ENCODE results near the gene ERBB3. TPM values are rescaled to one million over a fixed set of nuclear protein-coding genes. Genes with fewer than 3 reads are reported as not detected.

ERBB3 gene
- polyA plus RNA-seq, 1 of the 3 experiments (the other 2 are of a cell fraction), result 1.4 TPM

GRCh38 chr12:56086096-56086495, 6.1 kb downstream of the ERBB3 start (continued):
- no peak for TF ChIP-seq USF2 (IDR thresholded peaks at IDR 0.05; ENCODE audit: borderline replicate concordance, low read depth, low read length)
- no peak for TF ChIP-seq TCF12 (IDR thresholded peaks at IDR 0.05)

- Histone ChIP-seq H3K4me2 (no peak overlapping the region), H3K79me2 (ENCODE audit: insufficient read depth) (no peaks in the 10 kb centered on the region), H3K27me3 (ENCODE audit: insufficient read depth) (no peaks in the 10 kb centered on the region), H3K9ac (no peak overlapping the region), H4K20me1 (ENCODE audit: insufficient read depth) (no peaks in the 10 kb centered on the region), H3K4me3 (ENCODE audit: low read depth in 2 of 2, low read length in 1 of 2) (no peak overlapping the region), H3K27ac (ENCODE audit: low read depth in 2 of 2, low read length in 1 of 2) (no peak overlapping the region), H3K4me1 (ENCODE audit: control insufficient read depth in 1 of 2, insufficient read depth in 2 of 2, low read depth in 1 of 2, low read length in 1 of 2) (no peaks in the 10 kb centered on the region), H3K9me3 (no peaks in the 10 kb centered on the region), H3K36me3 (replicated peaks in 1 of 2; ENCODE audit: control insufficient read depth in 1 of 2, insufficient read depth in 2 of 2, low read length in 1 of 2) (no peaks in the 10 kb centered on the region), H3K9me2 (no peaks in the 10 kb centered on the region), H2AFZ (ENCODE audit: low read depth) (no peak overlapping the region), H3F3A (replicated peaks; ENCODE audit: insufficient read depth) (no peaks in the 10 kb centered on the region)
- ChIA-PET CTCF (interaction anchor here (2.8 kb wide), 1 partner anchor 18 kb away, joined by 7 read pairs; the partner anchor contains the start of gene PA2G4), POLR2A (no interaction called here)
- DNase-seq, result no peak
- WGBS (ENCODE audit: low lambda C conversion rate), result 83% methylated on average over 6 of the region's 6 CpGs
- TF ChIP-seq RFX5 (IDR thresholded peaks at IDR 0.05; ENCODE audit: low read length), result no peak
- no peak for TF ChIP-seq POLR2AphosphoS5 (IDR thresholded peaks at IDR 0.05; ENCODE audit: low read depth, low read length)
- TF ChIP-seq GABPA (IDR thresholded peaks at IDR 0.05; ENCODE audit: low read depth), result no peak
- TF ChIP-seq TCF12 (IDR thresholded peaks at IDR 0.05), result no peak
- TF ChIP-seq CHD2 (IDR thresholded peaks at IDR 0.05; ENCODE audit: low read length, partially characterized antibody), result no peak
- TF ChIP-seq NFIC (IDR thresholded peaks at IDR 0.05; ENCODE audit: borderline replicate concordance), result no peak
- no peak for TF ChIP-seq ZBTB33 (IDR thresholded peaks at IDR 0.05; ENCODE audit: borderline replicate concordance, low read depth)
- no peak for TF ChIP-seq REST (IDR thresholded peaks at IDR 0.05; ENCODE audit: low read depth, low read length)
- no peak for TF ChIP-seq RAD21 (IDR thresholded peaks at IDR 0.05; ENCODE audit: low read length)
- no peak for TF ChIP-seq NRF1 (IDR thresholded peaks at IDR 0.05; ENCODE audit: low read depth, low read length)
Observed at GRCh38 chr12:56086608-56087007, 6.6 kb downstream of the ERBB3 start.

All from SK-N-SH (cell line).